DND-41 (cell line): ENCODE results near the gene PLXNA4.

Source experiments
- ATAC-seq: fragments of 200-7000 bp; cut with Tn5 transposase; 3 replicates; pipeline ENCODE4 v1.9.1; 2021; ENCODE audit warnings: low read depth; ENCODE audit not compliant: insufficient read depth
- DNase-seq: peaks from one replicate; pipeline ENCODE4 v3.0.0-alpha.2; 2020
- H2AFZ ChIP-seq: 2 replicates; pipeline ENCODE4 v1.6.0; 2012; ENCODE audit warnings: low read depth, low read length
- H3K27ac ChIP-seq: 2 replicates; pipeline ENCODE4 v1.5.1; 2012; ENCODE audit warnings: low read length, inconsistent platforms
- H3K27me3 ChIP-seq: fragments of 200-600 bp; sonication (generic); 2 replicates; pipeline ENCODE4 v1.6.0; 2012; ENCODE audit warnings: low read length, mild to moderate bottlenecking, inconsistent platforms; ENCODE audit not compliant: insufficient read depth, poor library complexity
- H3K36me3 ChIP-seq: 2 replicates; pipeline ENCODE4 v1.5.1; 2012; ENCODE audit warnings: low read length, inconsistent platforms; ENCODE audit not compliant: insufficient read depth
- H3K4me1 ChIP-seq: 2 replicates; pipeline ENCODE4 v1.5.1; 2012; ENCODE audit warnings: mild to moderate bottlenecking, low read length; ENCODE audit not compliant: insufficient read depth
- H3K4me2 ChIP-seq: 2 replicates; pipeline ENCODE4 v1.6.0; 2012; ENCODE audit warnings: mild to moderate bottlenecking, moderate library complexity, low read length, inconsistent platforms; ENCODE audit not compliant: insufficient read depth
- H3K4me3 ChIP-seq, 2 experiments: fragments of 200-600 bp in 1 of 2; shearing (Covaris generic) in 1 of 2; 2 replicates each; pipeline ENCODE4 v1.5.1; 2012 to 2016; ENCODE audit warnings: inconsistent platforms in 2 of 2, low read length in 2 of 2, mild to moderate bottlenecking in 2 of 2, low read depth in 1 of 2, moderate library complexity in 1 of 2
- H3K79me2 ChIP-seq: 2 replicates; pipeline ENCODE4 v1.6.0; 2012; ENCODE audit warnings: low read length, inconsistent platforms; ENCODE audit not compliant: insufficient read depth
- H3K9ac ChIP-seq: 2 replicates; pipeline ENCODE4 v1.6.0; 2012; ENCODE audit warnings: low read depth, mild to moderate bottlenecking, inconsistent platforms, low read length, moderate library complexity
- H3K9me3 ChIP-seq: 2 replicates; pipeline ENCODE4 v1.5.1; 2012; ENCODE audit warnings: low read length, moderate library complexity, mild to moderate bottlenecking, inconsistent platforms; ENCODE audit not compliant: insufficient read depth, severe bottlenecking
- H4K20me1 ChIP-seq: 2 replicates; pipeline ENCODE4 v1.6.0; 2012; ENCODE audit warnings: low read length; ENCODE audit not compliant: insufficient read depth
- CTCF ChIP-seq: IDR thresholded peaks from 2 replicates; pipeline ENCODE4 v1.5.1; 2012; ENCODE audit warnings: borderline replicate concordance, low read length, moderate library complexity, mild to moderate bottlenecking; ENCODE audit not compliant: poor library complexity, severe bottlenecking; ENCODE audit errors: extremely low read depth
- EZH2 ChIP-seq: IDR thresholded peaks from 3 replicates; pipeline ENCODE4 v1.6.1; 2012; ENCODE audit warnings: borderline replicate concordance, low read depth, mild to moderate bottlenecking, moderate library complexity, low read length, inconsistent platforms; ENCODE audit not compliant: severe bottlenecking

Gene PLXNA4

GRCh38 chr7:132498319-132498718 is 78.0 kb downstream of the PLXNA4 start:
- H2AFZ ChIP-seq: no peak overlapping the region
- no peak for DNase-seq
- H3K9me3 ChIP-seq: no peaks in the 10 kb centered on the region
- no peaks in the 10 kb centered on the region for H3K36me3 ChIP-seq
- H3K27me3 ChIP-seq: no peaks in the 10 kb centered on the region
- H3K9ac ChIP-seq: no peak overlapping the region
- H3K27ac ChIP-seq: no peak overlapping the region
- no peaks in the 10 kb centered on the region for H4K20me1 ChIP-seq
- no peak overlapping the region for H3K4me2 ChIP-seq
- H3K79me2 ChIP-seq: no peaks in the 10 kb centered on the region
- no peak overlapping the region for H3K4me3 ChIP-seq
- TF ChIP-seq EZH2 (no peak), CTCF (no peak)
- H3K4me1 ChIP-seq: no peaks in the 10 kb centered on the region
- no peak for ATAC-seq

- no peak overlapping the region for H3K4me3 ChIP-seq
Measured at GRCh38 chr7:132497098-132497497, 79.2 kb downstream of the PLXNA4 start.

GRCh38 chr7:132495936-132496335 is 80.3 kb downstream of the PLXNA4 start:
- Histone ChIP-seq H3K4me1 (no peaks in the 10 kb centered on the region), H3K4me3 (no peak overlapping the region), H4K20me1 (no peaks in the 10 kb centered on the region), H3K4me2 (no peak overlapping the region), H3K36me3 (no peaks in the 10 kb centered on the region), H3K9ac (no peak overlapping the region), H3K79me2 (no peaks in the 10 kb centered on the region), H3K9me3 (no peaks in the 10 kb centered on the region), H2AFZ (no peak overlapping the region), H3K27ac (no peak overlapping the region), H3K27me3 (no peaks in the 10 kb centered on the region)
- DNase-seq (no peak), ATAC-seq (no peak)
- TF ChIP-seq CTCF: no peak

More at GRCh38 chr7:132497098-132497497, 79.2 kb downstream of the PLXNA4 start:
- no peaks in the 10 kb centered on the region for H3K9me3 ChIP-seq
- H3K36me3 ChIP-seq: no peaks in the 10 kb centered on the region
- no peak overlapping the region for H3K4me2 ChIP-seq
- no peaks in the 10 kb centered on the region for H4K20me1 ChIP-seq
- ATAC-seq (no peak), DNase-seq (no peak)
- no peak overlapping the region for H3K27ac ChIP-seq
- no peak overlapping the region for H2AFZ ChIP-seq
- H3K4me1 ChIP-seq: no peaks in the 10 kb centered on the region
- H3K79me2 ChIP-seq: no peaks in the 10 kb centered on the region
- H3K9ac ChIP-seq: no peak overlapping the region
- TF ChIP-seq EZH2 (no peak), CTCF (no peak)
- H3K27me3 ChIP-seq: no peaks in the 10 kb centered on the region

- ATAC-seq: no peak
- no peaks in the 10 kb centered on the region for H3K36me3 ChIP-seq
- H3K79me2 ChIP-seq: no peaks in the 10 kb centered on the region
- no peaks in the 10 kb centered on the region for H4K20me1 ChIP-seq
- no peak overlapping the region for H3K27ac ChIP-seq
- no peaks in the 10 kb centered on the region for H3K9me3 ChIP-seq
- no peak for DNase-seq
- H3K4me1 ChIP-seq: no peaks in the 10 kb centered on the region
- no peaks in the 10 kb centered on the region for H3K27me3 ChIP-seq
- no peak overlapping the region for H2AFZ ChIP-seq
- TF ChIP-seq EZH2 (no peak), CTCF (no peak)
- no peak overlapping the region for H3K9ac ChIP-seq
- no peak overlapping the region for H3K4me3 ChIP-seq
- no peak overlapping the region for H3K4me2 ChIP-seq
Measured at GRCh38 chr7:132494474-132494873, 81.8 kb downstream of the PLXNA4 start.
